Heart left ventricle (tissue), 13 donors: ENCODE measurements around the gene SFT2D2.

Experiments
- CTCF ChIP-seq, 12 donors: fragments of 200-600 bp; sonication (generic) in 4 of 12; IDR thresholded peaks; one replicate each; pipeline versions ENCODE4 v1.5.0 to v1.8.0; 2018 to 2022; ENCODE audit warnings: antibody characterized with exemption in 12 of 12, mild to moderate bottlenecking in 5 of 12
- POLR2A ChIP-seq, 2 donors: fragments of 450-650 bp; IDR thresholded peaks; one replicate each; pipeline ENCODE4 v1.6.1; 2017; ENCODE audit warnings: antibody characterized with exemption in 2 of 2, mild to moderate bottlenecking in 2 of 2, moderate library complexity in 2 of 2
- donor health status: ischemic (EF 13 %, LVEDD 7.1; RV severe dilation, severe dysfunction).
- donor health status: DM: no; HTN: yes; CAD: no.
- donor health status: DM: no; HTN: no; CAD: no.
- donor health status: ischemic (EF 25% LVEDD 6.9; RV normal size, moderate dysfunction).
- donor health status: ischemic (EF 25% LVEDD 5.7; RV mildly dilated, moderate dysfunction).
- donor health status: ischemic (EF 35%, LVEDD 5.7; RV mildly dilated, moderate dysfunction).
- donor health status: nonischemic (EF 11% LVEDD 7.7; RV severe dilation, severe dysfunction).
- donor health status: DM: yes; HTN: yes; CAD: no.
- donor health status: PGD.
- donor health status: ischemic (EF 29% LVEDD 5.4; RV normal size, mild dysfunction).
- donor health status: nonischemic (EF 23%, LVEDD 6.1; RV moderate dilation, normal function).

DNA sequence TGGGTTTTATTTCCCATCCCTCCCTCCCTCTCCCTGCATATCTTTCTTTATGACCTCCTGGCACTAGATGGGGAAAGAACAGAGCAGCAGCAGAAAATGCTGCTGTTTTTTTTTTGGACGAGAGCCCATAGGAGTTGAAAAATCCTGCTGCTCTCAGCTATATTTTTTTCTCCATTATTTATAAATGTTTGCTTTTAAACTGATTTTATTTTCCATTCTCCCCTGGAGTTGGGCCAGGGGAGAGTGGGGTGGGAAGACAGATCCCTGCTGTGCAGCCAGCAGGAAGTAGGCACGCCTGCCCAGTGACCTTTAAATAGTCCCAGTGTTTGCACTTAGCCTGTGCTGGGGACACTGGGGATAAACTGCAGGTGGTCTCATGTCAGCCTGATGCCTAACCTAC, 17.4 kb downstream of the SFT2D2 start:
- TF ChIP-seq CTCF (IDR thresholded peaks at IDR 0.05) (no peak), POLR2A (IDR thresholded peaks at IDR 0.05) (no peak)
